COR-L47 (cell line): ENCODE data around the gene EN2.

Experiments used
- DNase-seq: peaks from one replicate; lab custom pipeline; 2025; lab: John Stamatoyannopoulos, UW

Gene EN2

DNA sequence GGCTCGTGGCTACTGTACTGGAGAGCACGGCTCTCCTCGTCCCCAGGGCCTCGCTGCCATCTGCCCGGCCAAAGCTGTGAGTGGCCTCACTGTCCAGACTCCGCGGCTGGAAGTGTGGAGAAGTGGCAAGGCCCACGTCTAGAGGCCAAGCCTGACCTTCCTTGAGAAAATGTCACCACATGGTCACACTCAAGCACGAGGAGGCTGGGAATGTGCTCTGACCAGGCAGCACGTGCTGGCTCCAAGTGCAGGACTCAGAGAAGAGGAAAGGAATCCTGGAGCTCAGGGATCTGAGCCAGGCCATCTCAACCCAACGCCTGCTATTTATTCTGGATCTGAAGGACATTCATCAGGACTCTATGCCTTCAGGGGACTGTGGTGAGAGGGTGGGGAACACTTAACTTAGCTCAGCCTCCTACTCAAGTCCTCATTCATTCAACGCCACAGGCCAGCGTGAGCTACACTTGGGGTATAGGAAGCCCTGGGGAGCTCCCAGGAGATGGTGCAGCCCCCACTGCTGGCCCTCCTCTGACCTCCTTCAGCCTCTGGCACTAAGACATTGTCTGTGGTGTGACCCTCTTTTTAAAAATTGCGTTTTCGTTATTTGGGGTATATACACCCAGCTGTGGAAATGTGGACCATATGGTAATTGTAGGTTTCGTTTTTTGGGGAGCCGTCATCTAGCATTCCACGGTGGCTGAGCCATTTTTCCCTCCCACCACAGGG lies 29.0 kb downstream of the EN2 start:
- no peak for DNase-seq

DNA sequence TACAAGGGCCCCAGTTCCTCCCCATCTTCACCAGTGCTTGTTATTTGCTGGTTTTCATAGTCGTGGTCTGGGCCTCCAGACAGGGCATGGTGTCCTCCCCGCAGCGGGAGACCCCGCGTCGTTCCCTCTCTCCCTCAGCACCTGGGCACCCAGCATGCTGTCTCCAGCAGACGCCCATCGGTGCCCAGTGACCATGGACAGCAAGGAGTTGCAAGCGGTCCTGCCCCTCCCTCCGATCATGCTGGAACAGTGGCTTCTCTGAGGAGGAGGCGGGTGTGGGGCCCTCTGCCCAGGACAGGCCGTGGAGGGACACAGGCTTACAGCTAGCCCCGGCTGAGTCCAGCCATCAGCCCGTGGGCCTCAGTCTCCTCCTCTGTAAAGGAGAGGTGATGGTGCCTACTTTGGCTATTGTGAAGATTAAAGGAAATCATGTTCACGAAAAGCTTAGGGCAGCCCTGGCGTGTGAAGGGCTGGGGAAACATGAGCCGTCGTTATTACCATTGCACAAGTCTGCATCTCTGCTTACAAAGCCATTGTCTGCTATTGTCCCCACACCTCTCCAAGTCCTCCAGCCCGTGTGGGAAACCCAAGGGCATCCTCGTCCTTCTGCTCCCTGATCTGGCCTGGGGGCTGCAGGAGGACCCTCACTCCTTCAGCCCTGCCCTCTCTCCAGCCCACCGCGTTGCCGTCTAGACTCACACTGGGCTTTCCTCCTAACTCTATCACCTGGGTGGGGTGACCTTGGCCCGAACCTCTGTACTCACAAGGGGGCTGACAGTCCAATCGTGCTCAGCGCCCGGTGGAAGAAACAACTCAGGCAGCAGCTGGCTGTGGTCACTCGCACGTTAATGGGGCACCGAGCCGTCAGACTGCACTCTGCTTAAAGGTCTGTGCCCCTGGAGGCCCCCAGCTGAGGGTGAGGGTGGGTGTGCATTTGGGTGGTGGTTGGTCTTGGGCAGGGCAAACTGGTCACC lies 29.9 kb downstream of the EN2 start:
- no peak for DNase-seq

DNA sequence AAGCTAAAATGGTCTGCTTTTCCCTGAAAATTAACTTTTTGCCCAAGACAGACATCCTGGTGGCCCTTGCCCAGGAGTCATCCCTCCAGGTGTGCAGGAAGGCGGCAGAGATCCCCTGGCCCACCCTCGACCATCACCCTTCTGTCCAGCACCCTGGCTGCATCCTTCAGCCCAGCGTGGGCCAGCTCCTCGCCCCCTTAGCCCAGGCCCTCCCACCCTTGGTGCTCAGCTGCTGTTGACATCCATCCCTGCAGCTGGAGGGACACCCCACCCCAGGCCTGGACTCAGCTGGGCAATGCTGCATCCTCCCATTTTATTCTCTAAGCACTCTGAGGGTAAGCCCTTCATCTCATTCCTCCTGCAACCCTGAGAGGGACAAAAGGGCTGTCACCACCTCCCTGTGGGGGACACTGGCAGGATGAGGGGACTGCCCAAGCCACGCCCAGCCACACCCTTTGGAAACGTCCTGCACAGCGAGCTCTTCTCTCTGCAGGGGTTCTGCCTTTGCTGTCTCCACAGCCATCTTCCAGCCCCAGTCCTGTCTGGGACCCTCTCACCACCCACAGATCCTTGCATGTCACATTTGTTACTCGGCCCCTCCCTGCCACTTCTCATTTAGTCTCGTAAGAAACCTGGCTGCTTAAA lies 30.7 kb downstream of the EN2 start:
- DNase-seq, result no peak

DNA sequence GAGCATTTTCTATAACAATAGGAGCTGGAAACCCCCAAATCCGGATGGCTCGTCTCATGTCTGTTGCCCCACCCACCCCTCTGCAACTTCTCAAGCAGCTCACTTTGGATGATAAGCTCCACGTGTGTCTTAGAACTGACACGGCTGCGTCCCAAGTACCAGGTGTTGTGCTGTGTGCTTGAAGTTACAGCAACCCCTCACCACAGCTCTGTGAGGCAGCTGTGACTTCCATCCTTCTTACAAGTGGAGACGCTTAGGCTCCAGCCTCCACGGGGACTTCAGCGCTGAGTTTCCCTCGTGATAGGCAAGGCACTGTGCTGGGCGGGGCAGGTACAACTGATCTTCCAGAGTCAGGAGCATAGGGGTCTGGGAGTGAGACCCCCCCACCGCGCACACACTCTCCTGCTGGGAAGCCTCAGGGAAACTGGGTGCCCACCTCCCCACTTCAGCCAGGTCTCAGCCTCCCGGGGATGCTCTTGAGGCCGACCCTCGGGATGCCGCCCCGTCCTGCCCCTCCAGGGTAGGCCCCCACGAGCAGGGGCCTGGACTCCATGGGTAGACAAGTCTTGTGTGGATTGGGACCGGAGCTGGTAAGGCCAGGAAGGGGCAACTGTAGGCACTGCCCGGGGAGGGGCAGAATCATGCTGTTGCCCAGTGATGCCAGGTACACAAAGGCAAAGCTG lies 31.4 kb downstream of the EN2 start:
- DNase-seq, result no peak

DNA sequence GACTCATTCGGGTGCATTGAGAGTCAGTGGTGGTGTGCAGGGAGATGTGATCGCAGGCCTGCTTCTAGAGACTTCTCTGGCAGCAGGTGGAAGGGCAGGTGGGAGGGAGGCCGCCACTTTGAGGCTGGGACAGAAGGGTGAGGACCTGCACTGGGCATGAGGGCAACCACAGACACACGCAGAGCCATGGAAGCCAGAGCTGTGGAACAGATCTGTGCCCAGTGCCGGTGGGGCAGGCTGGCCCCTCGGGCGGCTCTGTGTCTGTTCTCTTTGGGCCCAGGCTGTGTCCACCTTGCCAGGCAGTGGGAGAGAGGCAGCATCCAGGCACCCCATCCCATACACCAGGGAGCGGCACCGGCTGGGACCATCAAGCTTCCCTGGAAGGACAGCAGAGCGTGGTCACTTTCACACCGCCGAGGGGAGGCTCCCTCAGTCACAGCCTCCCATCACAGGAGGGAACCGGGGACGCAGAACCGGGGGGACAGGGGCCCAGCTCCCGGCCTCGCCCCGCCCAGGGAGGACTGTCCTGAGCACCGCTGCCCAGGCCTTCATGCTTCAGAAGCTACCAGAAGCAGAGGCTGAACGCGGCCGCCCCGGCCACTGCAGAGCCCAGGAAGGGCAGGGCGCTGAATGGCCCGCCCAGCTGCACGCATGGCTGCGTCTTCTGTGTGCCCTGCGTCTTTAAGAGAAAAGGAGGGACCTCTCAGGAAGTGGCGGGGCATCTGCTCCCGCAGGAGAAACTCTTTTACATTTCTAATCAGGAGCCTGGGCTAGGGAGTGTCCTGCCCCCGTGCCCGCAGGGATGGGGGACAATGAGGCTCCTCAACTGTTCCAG lies 32.1 kb downstream of the EN2 start:
- DNase-seq, result no peak

DNA sequence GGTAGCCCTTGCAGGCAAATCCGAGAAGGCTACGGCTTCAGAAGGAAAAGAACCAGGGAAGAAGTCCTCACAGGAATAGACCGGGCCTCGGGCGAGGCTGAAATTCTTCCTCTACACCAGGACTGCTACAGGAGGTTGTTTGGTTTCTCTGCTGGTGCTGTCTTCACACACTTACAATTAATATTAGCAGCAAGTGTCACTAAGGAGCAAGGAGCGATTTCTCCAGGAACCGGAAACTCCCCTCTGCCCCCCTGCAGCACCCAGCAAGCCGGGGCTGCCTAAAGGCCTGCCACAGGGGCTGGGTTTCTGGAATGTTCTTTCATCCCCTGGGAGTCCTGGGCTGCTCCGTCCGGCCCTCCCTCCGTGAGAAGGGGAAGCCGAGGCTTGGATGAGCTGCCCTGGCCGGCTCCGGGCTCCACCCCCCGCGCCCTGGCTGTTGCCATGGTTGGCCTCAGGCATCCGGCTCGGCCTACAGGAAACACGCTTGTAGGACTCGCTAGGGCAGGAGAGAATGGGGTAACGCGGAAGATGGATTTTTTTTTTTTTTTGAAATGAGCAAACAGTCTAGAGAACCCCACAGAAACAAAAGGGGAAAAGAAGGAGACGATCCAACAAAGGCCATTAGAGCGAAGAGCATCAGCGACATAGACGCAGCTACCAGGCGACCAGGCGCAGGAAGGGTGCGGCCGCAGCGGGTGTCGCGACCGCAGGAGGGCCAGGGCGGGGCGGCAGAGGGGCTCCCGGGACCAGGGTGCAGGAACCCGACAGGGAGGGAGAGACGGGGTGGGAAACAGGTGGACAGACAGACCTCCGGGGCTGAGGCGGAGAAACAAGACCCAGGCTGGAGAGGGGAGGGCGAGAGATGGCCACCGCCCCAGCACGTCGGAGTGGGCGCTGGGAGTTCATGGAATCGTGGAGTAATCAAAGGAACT lies 33.0 kb downstream of the EN2 start:
- no peak for DNase-seq

DNA sequence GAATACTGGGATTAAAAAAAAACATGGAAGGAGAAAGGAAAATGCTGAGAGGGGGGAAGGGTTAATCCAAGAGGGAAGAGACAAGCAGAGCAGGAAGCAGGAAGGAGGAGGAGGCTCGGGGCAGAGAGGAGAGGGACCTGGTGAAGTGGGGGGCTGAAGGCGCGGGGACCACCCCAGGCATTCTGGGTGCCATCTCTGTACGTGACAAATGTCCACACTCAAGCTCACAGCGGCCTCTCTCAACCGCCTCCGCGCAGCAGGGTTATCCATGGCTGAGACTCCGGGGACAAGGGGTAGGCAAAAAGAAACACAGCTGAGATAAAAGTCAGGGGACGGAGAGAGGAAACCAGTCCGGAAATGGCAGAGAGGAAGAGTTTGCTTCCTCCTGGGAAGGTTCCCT lies 33.9 kb downstream of the EN2 start:
- no peak for DNase-seq

DNA sequence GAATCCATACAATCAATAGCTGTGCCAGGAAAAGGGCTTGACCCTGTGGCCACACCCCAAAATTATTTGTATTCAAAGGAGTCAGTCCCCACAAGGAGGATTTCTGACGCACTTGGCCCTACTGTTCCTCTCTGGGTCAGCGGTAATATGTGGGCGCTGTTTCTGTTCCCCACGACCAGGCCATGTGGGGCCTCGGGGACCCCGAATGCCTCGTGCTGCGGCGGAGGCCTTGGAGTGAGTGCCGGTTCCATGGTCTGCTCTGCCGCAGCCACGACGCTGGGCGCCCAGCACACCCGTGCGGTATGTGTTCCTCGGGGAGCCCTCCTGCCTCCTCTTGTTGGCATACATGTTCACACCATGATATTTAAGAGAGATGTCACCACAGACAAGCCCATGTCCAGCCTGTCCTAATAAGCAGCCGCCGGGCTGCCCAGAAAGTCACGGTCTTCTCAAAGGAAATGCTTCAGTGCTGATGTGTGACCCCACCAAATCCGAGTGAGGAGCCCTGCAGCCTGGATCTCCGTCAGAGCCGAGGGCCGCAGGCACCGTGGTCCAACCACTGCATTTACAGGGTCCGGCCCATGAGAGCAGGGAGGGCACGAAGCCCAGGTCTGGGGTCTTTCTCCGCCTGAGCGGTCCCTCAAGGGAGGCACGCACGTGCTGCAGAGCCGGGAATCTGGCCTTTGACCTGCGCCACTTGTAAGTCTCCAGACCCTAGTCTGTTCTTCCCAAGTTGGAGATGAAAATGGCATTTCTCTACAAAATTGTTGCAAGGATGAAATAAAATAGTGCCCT lies 36.0 kb downstream of the EN2 start:
- DNase-seq, result no peak

DNA sequence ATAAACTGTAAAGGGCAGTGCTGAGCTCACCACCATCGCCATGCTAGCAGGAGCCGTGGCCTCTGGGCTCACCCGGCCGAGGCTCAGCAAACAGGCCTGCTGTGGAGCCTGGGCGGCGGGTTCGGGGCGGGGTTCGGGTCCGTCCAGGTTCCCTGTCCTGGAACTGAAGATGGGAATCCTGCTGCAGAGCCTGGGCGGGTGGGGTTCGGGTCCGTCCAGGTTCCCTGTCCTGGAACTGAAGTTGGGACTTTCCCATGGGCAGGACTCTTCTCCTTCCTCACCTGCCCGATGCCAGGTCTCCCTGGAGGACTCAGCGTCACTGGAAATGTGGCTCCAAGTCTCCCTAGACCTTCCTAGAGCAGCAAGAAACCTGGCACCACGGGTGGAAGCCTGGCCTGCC lies 36.6 kb downstream of the EN2 start:
- no peak for DNase-seq

DNA sequence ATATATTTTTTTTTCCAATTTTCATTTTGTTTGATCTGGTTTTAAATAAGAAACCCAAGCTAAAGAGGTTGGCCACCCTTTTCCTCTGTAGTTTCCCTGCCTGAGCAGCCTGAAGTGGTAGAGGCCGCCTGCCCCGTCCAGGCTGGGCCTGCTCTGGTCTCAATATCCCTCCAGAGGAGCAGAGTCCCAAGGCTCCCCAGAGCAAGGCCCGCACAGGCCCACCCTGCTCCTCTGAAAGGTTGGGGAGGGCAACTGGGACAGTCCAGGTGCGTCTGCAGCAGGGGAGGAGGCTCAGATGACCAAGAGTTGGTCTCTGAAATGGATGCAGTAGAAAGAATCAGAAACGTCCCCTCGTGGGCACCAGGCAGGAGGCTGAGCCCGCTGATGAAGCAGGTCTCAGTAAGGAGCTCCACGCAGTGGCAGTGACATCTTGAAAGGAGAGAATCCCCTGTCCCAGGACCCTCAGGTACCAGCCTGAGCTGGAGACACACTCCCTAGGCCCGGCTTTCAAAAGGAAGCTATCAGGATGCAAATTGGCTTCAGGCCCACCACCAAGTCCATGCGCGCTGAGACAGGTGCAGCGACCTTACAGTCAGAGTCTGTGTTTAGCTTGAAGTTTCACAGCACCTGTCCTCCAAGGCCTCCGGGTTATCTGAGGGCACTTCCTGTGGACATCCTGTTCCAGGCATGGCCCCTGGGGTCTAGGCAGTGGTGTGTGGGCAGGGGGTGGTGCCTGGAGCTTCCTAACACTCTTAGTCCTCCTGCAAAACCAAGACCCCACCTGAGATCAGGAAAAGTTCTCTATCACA lies 37.7 kb downstream of the EN2 start:
- no peak for DNase-seq

DNA sequence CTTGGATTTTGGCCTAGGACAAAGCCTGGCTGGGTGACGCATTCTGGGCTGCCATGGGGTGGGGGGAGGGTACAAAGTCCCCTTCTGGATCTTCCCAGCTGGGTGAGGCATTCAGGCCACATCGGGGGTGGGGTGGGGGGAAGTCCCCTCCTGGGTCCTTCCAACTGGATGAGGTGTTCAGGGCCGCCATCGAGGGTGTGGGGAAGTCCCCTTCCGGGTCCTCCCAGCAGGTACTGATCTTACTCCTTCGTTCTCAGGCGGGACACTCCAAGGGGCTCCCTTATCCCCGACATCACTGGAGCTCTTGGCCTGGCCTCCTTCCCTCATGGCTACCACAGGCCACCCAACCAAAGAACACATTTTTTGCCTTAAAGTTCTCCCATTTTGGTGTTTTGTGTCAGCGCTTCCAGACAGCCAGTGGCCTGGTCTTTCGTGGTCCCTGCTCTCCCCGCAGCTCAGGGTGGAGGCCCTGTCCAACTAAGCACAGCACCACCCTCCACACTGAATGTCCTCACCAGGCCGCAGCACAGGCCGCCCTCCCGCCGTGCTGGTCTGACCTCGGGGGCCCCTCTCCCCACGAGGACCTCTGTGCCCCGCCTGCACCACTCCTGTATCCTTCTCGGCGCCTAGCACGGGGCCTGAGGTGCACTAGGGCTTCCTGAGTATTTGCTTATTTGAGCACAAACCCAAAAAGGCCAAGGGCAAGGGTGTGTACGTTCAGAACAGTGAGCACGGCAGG lies 38.5 kb downstream of the EN2 start:
- no peak for DNase-seq

DNA sequence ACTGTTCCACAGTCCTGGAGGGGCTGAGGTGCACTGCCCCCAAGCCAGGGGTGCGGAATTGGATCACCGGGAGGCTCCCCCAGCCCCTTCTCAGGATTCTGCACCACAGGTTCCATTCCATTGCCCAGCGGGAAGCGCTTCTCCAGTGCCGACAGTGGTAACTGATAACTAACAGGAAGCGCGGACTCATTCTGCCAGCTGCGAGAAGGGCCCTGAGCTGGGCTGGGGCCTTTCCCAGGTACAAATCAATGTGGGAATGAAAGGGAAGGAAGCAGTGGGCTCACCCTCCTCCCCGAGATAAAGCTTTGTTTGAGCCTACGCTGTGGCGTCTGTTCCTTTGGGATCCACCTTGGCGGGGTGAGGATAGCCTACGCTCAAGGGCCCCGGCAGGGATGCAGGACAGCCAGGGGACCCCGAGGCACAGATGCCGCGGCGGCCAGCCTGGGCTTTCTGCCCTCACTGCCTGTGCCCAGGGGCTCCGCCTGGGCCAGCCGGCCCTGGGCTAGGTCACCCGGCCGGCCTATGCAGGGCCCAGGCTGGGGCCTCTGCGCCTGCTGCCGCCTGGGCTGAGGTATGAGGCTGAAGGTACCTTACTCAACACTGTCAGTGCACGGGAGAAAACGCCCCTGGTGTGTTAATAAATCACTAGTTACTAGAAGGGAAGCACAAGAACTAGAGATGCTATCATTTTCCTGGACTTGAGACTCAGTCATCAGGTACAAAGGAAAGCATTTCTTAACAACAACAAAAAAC lies 39.4 kb downstream of the EN2 start:
- DNase-seq, result no peak

DNA sequence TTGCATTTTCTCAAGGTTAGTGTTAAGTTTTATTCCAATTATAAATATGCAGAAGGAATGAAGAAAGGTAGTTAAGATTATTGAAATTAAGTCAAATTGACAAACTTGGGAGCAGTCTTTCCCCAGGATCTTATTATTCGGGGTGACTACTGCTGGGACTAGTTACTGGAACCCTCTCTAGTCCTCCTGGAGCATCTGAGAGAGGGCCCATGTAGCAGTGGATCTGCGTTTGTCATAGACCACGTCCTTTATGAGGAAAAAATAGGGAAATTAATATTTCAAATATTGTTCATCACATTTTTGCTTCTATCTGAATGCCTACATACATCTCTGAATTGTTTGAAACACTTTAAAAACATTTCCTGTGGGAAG lies 47.5 kb downstream of the EN2 start:
- no peak for DNase-seq

DNA sequence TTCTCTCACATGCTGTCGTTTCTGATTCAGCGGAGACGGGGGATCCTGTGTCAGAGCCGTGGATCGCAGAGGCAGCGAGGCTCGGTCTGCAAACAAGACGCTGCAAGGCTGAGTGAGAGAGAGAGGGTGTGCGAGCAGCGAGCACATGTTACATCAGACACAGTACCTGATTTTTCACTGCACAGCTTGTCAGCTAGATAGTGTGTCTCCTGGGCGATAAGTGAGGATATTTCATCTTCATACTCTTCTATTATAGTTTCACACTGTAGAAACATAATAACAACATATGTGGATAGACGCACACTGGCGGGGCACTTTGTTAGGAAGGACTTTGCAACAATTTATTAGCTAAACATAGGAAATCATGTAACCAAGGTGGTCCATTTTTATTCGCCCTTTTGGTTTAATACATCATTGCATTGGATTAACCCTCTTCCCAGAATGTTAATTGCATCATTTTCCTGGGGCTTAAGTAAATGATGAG lies 49.0 kb downstream of the EN2 start:
- no peak for DNase-seq

DNA sequence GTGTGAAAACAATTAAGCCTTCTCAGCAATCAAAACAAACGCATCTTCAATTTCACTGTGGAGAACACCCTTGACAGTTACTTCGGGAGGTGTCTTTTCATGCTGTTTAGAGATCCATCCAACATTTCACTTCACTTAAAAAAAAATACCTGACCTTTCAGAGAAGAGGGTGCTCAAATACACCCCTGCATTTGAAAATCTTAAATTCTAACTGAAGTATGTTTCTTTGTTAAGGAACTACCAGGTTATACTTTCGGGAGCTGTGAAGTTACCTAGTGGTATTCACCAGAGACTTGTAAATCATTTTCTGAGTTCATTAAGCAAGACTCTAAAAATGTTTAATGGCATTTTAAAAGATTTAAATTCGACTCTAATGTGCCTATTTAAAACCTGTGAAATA lies 49.6 kb downstream of the EN2 start:
- no peak for DNase-seq

DNA sequence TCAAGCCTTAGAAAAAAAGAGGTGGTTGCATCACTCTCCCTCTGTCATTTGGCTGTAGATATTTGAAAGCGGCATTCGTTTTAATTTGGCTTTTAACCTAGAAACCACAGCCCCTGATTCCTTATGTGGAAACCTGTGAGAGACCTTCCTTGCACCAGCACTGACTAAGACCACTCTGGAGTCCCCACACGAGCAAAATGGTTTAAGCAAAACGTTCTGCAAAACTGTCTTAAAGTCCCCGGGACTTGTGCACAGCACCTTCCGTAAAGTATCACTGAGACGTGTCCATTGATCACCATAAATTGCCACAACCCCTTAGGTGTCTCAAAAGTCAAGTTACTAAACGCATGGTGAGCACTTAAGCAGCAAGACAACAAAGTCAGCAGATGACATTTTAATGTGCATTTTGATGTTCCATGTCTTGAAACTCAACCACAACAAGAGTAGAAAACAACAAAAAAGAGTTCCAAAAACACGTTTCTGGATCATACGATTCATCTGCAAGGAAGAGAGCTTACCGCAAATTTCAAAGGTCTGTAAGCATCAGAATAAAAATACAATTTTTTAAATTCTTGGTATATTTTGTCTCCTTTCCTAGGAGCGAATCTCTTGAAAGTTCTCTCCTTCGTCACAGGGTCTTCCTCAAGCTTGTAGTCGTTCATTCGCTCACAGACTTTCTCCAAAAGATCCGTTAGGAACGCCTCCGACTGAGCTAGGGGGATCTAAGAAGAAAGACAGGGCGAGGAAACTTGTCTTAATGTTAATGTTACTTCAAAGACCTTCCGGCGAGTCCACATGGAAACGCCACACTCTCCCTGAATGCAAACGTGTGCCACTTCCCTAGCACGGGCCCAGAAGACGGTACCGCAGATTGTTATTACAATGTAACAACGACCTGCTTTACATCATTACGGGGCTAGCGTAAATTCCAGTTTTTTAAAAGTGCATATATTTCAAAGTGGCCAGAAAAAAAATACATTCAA lies 50.7 kb downstream of the EN2 start:
- no peak for DNase-seq
